RPMI8226 (cell line): ENCODE measurements around the gene HEATR3.

ENCODE experiments used
- DNase-seq: peaks from one replicate; pipeline ENCODE4 v3.0.0-alpha.2; 2015

Gene HEATR3

DNA sequence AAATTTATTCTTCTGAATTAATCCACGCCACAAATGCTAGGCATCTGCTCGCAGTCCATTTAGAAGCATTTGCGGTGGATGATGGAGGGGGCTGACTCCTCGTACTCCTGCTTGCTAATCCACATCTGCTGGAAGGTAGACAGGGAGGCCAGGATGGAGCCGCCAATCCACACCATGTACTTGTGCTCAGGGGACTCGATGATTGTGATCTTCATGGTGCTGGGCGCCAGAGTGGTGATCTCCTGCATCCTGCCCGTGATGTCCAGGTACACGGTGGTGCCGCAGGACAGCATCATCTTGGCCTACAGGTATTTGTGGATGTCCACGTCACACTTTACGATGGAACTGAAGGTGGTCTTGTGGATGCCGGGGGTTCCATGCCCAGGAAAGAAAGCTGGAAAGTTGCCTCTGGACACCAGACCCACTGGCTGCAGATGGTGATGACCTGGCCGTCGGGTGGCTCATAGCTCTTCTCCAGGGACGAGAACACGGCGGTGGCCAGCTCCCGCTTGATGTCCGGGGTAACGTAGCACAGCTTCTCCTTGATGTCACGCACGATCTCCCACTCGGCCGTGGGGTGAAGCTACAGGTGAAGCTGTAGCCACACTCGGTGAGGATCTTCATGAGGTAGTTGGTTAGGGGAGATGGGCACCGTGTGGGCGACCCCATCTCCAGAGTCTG, 7.5 kb upstream of the HEATR3 start:
- DNase-seq = no peak

DNA sequence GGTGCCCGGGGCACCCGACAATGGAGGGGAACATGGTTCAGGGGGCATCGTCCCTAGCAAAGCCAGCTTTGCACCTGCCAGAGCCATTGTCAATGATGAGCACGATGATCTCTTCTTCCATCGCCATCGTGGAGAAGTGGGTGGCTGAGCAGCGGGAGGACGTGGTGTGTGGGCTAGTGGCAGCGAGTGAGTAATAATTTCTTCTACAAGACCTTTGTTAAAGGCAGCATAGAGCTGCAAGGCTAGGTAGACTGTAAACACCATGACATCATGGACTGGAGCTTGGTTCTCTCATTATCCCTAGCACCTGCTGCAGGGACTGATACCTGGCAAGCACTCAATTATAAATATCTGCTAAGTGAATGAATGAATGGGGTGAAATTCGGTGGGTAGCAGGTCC, 6.7 kb upstream of the HEATR3 start:
- DNase-seq = no peak

DNA sequence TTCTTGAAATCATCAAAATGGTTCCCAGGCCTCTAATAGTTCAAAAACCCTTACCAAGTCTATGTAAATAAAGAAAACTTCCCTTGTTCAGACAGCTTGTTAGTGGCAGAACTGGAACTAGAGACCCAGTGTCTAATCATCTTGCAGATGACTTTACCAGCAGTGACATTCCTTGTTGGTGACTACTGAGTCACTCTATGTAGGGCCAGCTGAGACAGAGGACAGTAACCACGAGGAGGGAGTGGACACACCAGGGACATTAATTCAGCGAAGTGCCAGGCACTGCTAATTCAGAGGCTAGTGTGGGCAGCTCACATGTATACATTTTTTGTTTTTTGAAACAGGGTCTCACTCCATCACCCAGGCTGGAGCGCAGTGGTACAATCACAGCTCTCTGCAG, 6.1 kb upstream of the HEATR3 start:
- no peak for DNase-seq

DNA sequence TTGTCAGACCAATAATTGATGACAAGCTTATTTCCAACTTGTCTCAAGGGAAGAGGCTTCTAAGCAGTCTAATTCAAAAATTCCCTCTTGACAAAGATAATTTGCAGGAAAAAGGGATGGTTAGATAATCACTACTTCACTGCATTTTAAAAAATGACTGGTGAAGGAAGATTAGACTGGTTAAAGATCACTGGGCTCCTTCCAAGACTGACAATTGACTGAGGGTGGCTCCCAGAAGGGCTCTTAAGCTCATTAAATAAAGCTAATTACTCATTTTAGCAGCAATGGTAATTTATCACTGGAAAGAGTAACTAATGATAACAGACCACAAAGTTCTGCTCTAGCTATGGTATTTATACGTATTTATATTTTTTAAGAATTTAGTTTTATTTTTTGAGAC, 4.4 kb upstream of the HEATR3 start:
- DNase-seq = no peak

DNA sequence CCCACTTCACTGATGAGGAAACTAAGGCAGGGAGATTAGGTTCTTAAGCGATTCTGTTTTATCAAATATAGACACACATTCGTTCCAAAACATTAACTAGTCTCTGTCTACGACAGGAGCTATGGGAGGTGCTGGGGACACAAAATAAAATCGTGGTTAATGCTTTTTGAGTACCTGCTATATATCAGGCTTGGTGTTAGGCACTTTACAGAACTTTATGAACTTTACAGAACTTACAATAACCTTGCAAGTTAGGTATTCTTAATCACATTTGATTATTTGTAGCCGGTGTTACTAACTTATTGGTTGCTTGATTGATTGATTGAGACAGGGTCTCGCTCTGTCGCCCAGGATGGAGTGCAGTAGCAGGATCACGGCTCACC, 538 bp upstream of the HEATR3 start:
- DNase-seq = no peak

DNA sequence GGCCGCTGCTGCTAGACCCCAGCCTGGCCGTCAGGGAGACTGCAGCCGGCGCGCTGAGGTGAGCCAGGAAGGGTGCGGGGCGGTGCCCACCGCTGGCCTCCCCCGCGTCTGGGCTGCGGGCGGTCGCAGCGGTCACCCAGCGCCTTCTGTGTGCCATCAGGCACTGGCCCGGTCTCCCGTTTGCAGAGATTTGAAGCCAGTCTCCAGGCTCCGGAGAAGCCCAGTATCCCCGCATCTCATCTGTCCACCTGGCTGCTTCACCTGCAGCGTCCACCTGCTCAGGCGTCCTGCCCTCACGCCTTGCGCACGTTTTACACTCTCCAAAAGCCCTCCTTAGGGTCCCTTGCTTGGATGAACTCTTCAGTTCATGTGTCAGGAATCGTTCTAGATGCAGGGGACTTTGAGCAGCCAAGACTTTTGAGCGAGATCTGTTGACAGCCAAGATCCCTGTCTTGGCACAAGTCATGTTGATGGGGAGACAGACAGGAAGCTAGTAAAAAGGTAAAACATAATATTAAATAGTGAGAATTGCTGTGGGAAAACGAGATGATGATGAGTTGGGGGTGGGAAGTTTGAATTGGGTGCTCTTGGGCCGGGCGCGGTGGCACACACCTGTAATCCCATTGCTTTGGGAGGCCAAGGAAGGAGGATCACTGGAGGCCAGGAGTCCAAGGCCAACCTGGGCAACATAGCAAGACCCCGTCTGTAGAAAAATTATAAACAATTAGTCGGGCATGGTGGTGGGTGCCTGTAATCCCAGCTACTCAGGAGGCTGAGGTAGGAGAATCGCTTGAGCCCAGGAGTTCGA, 916 bp downstream of the HEATR3 start:
- DNase-seq = peak; percentile 16

DNA sequence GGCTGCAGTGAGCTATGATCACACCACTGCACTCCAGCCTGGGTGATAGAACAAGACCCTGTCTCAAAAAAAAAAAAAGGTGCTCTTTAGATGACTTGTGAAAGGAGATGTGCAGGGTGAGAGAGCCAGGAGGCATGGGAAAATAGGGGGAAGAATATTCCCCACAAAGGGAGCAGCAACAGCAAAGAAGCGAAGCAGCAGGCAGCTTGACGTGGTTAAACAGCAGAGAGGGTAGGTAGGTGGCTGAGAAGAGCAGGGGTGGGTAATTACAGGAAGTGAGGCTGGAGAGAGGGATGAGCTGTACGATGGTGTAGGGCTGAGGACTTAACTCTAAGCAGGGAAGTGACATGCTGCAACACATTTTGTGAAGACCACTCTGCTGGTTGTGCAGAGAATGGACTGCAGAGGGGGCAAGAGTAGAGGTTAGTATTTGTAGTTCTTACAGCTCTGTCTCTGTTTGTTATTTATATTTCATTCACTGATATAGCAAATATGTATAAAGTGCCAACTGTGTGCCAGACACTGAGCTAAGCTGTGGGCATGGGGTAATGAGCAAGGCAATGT, 1.6 kb downstream of the HEATR3 start:
- peak; percentile 60 for DNase-seq

DNA sequence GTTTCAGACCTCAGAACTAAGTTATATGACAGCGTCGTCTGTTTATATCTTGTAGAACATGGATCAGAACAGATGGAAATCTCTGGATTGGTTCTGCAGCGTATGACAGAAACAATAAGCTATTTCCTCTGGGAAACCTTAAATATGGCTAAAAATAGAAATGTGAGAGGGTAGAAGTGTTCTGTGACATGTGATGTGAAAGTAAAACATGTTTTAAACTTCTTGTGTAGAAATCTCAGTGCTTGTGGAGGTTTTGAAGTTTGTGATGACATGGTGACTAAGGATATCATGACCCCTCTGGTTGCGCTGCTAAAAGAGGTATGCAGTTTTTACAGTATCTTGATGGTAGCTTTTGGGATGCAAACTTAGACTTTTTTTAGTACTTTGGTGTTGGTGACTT, 2.8 kb downstream of the HEATR3 start:
- no peak for DNase-seq

DNA sequence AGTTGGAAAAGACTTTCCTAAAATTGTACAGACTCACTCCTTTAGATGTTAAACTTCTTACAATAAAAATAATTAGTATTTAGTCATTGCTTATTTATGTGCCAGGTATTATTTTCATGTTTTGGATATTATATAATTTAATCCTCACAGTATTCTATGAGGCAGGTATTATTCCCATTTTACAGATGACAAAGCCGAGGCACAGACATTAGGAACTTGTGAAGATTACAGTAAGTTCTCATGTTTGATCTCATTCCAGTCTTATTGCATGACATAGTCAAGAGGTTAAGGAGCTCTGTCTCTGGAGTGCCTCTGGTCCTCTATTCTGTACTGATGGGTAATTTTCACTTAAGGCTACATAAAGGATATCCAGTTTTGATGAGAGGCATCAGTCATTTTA, 3.3 kb downstream of the HEATR3 start:
- no peak for DNase-seq

DNA sequence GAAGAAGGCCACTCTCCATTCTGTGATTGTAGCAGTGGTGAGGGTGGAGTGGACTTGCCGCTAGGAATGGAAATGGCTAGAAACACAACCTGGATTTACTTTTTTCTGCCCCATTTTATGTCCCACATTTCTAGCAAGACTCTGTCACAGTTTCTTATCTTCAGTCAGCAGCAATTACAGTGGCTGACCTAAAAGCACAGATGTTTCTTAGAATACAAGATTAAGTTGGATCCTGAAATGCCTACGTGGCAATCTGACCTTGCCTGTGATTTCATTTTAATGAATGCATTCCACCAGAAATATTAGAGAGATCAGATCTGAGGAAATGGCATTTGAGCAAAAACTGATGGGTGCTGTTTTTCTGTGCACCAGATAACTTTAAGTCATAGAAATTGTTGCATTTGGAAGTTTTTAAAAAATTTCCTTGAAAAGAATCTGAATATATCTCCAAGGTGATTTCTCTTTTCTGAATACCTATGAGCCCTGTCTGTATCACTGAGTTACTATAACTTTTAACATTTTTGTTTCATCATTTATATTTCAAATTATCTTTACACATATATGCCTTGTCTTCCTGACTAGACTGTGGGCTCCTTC, 5.4 kb downstream of the HEATR3 start:
- DNase-seq = no peak

DNA sequence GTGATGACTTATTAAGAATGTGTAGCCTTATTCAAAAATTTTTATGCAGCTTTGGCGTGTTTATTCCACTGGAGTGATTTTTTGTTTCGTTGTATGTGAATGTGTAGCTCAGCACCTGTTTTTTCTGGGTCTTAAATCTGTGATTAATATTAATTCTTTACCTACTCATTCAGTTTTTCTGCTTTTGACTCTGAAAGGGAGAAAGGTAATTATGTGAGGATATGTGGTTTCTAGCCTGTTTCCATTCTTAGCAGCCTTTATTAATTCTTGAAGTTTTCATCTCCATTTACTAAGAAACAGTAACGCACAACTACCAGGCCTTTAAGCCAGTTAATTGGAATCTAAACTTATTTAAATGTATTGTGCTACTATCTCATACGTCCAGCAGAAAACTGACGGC, 7.0 kb downstream of the HEATR3 start:
- DNase-seq = no peak

DNA sequence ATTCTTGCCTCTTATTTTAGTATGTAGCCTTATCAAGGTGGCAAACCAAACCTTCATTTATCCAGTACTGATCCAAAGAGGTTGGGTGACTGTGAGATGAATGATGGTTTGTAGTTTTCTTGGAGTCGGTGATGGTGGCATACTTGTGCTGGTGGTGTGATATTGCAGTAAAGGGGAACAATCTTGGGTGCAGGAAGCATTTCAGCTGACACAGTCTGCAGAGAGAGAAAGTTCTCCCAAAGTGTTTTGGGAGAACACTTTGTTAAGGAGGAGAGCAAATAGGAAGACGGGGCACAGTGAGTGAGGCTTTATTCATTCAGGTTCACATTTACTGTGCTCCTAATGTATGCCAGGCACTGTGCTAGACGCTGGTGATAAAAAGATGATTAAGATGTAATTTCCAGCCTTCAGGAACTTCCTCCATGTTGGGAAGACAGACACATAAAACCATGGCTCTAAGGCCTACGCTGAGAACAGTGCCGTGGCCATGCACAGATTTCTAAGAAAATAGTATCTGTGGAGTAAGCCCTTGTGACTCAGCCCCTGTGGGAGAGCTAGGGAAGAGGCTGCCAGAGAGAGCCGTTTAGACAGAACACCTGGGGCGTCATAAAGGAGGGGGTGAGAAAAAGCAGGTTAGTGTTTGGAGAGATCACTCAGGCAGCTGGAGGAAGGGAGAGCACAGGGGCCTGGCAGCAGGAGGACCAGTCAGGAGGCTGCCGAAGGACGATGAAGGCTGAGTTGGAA, 13.8 kb downstream of the HEATR3 start:
- no peak for DNase-seq

DNA sequence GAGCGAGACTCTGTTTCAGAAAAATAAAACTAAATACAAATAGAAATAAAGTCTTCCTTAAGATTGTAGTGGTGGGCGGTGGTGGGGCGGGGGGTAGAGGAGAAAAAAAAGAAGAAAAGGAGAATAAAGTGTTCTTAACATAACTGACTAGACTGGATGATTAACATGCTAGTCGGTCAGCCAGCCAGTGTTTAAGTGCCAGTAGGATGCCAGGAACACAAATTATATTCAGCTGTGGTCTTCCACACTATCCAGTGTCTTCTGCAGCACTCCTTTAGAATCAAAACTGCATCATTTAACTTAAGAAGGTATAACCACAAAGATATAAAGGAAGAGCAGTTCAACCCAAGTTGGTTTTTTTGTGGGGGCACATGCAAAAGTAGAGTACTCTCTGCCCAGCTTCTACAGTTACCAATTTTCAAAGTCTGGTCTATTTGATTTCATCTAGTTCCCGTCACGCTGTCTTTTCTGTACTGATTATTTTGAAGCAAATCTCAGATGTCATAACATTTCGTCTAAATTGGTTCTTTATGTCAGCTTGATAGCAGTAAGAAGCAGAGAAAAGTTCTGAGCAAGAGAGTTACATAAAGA, 15.8 kb downstream of the HEATR3 start:
- DNase-seq = no peak

DNA sequence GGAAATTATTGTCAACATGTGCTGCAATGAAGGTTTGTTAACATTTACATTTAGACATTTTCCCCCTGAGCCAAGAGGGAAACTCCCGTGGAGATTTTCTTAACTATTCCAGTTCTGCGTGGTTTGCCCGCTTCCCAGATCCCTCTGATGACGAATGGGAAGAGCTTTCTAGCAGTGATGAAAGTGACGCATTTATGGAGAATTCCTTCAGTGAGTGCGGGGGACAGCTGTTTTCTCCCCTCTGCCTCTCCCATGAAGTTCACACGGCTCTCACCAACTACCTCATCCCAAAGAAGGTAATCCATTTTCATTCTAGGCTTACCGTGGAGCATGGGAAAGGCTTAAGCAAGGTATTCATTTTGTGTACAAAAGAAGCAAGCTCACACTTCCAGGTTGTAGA, 18.2 kb downstream of the HEATR3 start:
- no peak for DNase-seq

DNA sequence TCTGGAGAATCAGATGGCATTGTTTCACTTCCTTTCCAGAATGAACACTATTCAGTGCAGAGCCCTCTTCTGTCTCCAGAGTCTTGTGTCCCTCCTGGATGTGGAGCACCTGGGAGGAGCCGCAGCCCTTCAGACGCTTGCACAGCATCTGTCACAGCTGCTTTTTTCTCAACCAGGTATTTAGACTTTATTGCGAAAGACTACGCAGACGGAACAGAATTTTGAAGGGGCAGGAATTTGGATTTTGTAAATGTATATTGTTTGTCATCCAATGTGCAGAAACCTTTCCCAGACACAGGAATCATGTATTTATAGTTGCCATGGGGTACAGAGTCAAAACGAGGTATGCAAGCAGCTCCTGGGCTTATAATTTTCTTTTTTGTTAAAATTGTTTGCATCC, 20.4 kb downstream of the HEATR3 start:
- no peak for DNase-seq

DNA sequence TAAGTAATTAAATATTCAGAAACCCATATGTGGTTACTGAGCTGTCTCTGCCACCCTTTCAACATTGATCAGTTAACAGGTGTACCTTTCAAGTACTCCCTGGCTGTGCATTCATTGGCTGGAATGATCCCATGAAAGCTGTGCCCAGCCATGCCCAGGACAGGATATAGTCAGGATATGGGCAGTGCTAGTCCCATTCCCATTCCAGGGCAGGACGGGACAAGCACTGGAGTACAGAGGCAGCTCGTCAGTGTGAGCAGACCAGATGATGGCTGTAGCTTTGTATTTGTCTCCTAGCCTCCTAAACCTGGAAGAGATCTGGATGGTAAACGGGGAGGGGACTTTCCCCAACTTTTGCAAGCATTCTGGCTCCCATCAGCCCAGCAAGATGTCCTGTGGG, 22.5 kb downstream of the HEATR3 start:
- no peak for DNase-seq

DNA sequence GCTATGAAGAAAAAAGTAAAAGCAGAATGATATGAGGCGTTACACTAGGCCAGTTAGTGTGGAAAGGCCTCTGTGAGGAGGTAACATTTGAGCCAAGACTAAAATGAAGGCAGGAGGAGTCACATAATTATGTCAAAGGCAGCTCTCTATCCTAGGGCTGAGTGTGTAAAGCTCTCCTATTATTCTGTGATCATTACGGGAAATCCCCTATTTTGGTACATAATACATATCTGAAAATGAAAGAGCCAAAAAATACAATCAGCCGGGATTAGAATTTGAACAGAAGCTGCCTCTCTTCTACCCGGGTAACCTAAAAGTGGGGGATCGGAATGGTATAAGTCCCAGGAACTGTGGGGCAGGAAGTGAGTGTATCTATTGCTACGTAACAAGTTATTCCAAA, 27.1 kb downstream of the HEATR3 start:
- DNase-seq = no peak

DNA sequence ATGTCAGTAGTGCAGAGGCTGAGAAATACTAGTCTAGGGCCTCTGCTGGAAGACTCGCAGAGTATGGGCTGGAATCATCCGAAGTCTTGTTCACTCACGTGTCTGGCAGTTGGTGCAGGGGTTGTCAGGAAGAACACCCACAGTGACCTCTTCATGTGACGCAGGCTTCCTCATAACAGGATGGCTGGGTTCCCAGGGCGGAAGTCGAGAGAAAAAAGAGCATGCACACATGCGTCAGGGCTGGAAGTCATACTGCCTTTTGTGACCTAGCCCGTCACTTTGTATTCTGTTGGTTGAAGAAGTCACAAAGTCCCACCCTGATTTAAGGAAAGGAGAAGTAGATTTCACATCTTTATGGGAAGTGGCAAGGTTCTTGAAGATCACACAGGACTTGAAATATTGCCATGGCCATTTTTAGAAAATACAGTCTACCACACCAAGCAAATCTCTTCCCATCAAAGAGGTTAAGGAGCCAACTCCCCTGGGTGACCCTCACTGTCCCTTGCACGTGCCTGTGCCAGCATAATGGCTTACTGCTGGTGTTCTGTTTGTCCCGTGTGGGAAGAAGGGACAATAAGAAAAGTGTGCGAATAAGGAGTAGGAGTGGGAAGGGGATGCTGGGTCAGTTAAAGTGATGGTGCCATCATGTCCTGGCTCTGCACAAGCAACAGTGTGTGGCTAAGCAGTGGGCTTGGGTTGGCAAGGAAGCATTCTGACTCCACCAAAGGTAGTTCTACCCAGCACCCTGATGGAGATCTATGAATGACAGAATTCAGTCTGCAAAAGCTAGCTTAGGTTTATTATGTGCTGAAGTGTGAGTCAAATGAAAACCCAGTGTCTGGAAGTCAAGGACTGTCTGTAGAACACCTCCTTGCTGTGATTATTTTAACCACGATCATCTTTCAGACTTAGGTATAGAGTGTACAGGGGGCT, 28.1 kb downstream of the HEATR3 start:
- DNase-seq = no peak

DNA sequence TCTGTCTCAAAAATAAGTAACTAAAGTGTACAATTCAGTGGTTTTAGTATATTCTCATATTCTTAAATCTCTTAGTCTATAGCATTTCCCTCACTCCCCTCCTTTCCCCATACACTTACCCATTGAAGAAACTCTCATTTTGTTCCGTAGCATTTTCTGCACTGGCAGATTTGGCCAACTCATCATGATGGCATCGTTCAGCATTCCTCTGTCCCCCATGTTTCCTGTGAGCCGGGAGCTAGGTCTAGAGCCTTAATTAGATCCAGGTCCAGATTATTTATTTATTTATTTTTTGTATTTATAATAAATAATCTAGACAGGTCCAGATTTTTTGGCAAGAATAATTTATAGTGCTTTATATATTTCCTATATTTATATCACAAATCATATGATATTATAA, 31.0 kb downstream of the HEATR3 start:
- no peak for DNase-seq

DNA sequence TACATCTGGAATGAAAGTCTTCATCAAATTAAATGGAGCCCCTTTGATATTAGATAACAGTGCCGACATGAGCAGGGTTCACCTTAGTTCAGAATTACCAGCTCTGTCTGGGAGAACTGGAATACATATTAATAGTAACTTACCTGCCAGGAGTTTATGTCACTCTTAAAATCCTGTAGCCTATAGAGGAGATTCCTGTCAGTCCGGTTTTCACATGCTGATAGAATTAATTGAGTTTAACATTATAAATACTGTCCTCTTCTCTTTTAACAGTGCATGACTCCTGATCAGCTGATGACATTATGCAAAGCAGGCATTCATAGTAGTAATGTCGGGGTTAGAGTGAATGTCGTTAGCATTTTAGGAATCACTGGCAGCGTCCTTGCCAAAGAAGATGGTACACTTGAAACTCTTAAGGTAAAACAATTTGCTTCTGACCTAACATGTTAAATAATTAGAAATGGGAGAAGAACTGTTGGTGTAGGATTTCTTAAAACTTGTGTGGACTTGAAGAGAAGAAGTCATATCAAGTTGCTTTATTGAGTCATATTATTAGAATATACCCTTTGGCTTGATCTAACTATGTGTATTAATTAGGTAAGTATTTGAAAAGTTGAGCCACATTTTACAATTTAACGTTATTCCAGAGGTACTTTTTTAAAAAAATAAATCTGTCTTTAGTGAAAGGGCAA, 34.3 kb downstream of the HEATR3 start:
- DNase-seq = no peak
